ENCODE data around the gene PSMB2.
A peak's percentile ranks its signal among the peaks of the same experiment; 100 is the strongest.

Gene PSMB2

DNA sequence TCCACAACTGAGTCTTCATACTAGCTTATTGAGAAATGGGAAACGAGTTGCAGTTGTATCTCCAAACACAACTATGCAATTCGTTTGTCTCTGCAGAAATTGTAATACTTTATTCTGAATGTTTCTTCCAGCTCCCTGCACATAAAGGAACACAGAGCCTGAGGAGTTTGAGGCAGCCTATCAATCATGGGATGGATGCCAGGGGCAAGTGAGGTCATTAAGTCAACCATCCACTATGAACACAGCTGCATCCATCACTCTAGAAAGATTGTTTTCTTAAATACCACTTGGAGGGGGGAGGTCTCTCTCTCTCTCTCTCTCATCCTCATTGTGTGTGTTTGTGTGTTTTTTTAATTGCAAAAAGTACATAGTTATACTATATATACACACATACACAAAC is 2.9 kb upstream of the PSMB2 start (continued):
- TF ChIP-seq ZFP3 (CRISPR knock-in tag; IDR thresholded peaks at IDR 0.05) (no peak), GLIS3 (CRISPR knock-in tag; IDR thresholded peaks at IDR 0.05) (no peak), ESRRG (CRISPR knock-in tag; IDR thresholded peaks at IDR 0.05) (no peak)

DNA sequence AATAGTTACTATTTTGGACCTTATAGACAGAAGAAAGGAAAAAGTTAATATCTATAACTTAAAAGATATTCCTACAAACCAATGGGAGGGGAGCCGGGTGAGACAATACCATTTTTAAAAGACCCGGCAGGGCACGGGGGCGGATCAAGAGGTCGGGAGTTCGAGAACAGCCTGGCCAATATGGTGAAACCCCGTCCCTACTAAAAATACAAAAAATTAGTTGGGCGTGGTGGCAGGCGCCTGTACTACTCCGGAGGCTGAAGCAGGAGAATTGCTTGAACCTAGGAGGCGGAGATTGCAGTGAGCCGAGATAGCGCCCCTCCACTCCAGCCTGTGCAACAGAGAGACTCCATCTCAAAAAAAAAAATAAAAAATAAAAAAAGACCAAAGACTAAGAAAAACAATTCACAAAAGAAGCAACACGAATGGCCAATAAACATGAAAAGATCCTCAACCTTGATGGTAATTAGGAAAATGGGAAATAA is 1.2 kb upstream of the PSMB2 start:
- no peak for TF ChIP-seq GLIS3 (CRISPR knock-in tag; IDR thresholded peaks at IDR 0.05)
- TF ChIP-seq, protein P1, sequence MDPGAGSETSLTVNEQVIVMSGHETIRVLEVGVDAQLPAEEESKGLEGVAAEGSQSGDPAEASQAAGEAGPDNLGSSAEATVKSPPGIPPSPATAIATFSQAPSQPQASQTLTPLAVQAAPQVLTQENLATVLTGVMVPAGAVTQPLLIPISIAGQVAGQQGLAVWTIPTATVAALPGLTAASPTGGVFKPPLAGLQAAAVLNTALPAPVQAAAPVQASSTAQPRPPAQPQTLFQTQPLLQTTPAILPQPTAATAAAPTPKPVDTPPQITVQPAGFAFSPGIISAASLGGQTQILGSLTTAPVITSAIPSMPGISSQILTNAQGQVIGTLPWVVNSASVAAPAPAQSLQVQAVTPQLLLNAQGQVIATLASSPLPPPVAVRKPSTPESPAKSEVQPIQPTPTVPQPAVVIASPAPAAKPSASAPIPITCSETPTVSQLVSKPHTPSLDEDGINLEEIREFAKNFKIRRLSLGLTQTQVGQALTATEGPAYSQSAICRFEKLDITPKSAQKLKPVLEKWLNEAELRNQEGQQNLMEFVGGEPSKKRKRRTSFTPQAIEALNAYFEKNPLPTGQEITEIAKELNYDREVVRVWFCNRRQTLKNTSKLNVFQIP (CRISPR knock-in tag; IDR thresholded peaks at IDR 0.05; ENCODE audit: borderline replicate concordance, low read depth) = no peak
- TF ChIP-seq TCF4 (CRISPR knock-in tag; IDR thresholded peaks at IDR 0.05; ENCODE audit: borderline replicate concordance) = no peak
- TF ChIP-seq TOX (CRISPR knock-in tag; IDR thresholded peaks at IDR 0.05; ENCODE audit: borderline replicate concordance) = no peak
- TF ChIP-seq, protein P2, sequence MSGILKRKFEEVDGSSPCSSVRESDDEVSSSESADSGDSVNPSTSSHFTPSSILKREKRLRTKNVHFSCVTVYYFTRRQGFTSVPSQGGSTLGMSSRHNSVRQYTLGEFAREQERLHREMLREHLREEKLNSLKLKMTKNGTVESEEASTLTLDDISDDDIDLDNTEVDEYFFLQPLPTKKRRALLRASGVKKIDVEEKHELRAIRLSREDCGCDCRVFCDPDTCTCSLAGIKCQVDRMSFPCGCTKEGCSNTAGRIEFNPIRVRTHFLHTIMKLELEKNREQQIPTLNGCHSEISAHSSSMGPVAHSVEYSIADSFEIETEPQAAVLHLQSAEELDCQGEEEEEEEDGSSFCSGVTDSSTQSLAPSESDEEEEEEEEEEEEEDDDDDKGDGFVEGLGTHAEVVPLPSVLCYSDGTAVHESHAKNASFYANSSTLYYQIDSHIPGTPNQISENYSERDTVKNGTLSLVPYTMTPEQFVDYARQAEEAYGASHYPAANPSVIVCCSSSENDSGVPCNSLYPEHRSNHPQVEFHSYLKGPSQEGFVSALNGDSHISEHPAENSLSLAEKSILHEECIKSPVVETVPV (CRISPR knock-in tag; IDR thresholded peaks at IDR 0.05) = no peak
- TF ChIP-seq RARB (CRISPR knock-in tag; IDR thresholded peaks at IDR 0.05) = no peak
- TF ChIP-seq, protein P3, sequence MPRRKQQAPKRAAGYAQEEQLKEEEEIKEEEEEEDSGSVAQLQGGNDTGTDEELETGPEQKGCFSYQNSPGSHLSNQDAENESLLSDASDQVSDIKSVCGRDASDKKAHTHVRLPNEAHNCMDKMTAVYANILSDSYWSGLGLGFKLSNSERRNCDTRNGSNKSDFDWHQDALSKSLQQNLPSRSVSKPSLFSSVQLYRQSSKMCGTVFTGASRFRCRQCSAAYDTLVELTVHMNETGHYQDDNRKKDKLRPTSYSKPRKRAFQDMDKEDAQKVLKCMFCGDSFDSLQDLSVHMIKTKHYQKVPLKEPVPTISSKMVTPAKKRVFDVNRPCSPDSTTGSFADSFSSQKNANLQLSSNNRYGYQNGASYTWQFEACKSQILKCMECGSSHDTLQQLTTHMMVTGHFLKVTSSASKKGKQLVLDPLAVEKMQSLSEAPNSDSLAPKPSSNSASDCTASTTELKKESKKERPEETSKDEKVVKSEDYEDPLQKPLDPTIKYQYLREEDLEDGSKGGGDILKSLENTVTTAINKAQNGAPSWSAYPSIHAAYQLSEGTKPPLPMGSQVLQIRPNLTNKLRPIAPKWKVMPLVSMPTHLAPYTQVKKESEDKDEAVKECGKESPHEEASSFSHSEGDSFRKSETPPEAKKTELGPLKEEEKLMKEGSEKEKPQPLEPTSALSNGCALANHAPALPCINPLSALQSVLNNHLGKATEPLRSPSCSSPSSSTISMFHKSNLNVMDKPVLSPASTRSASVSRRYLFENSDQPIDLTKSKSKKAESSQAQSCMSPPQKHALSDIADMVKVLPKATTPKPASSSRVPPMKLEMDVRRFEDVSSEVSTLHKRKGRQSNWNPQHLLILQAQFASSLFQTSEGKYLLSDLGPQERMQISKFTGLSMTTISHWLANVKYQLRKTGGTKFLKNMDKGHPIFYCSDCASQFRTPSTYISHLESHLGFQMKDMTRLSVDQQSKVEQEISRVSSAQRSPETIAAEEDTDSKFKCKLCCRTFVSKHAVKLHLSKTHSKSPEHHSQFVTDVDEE (CRISPR knock-in tag; IDR thresholded peaks at IDR 0.05) = no peak
- TF ChIP-seq ZNF565 (CRISPR knock-in tag; conservative IDR thresholded peaks at IDR 0.05; ENCODE audit: low read depth) = no peak
- ATAC-seq = peak; percentile 27

DNA sequence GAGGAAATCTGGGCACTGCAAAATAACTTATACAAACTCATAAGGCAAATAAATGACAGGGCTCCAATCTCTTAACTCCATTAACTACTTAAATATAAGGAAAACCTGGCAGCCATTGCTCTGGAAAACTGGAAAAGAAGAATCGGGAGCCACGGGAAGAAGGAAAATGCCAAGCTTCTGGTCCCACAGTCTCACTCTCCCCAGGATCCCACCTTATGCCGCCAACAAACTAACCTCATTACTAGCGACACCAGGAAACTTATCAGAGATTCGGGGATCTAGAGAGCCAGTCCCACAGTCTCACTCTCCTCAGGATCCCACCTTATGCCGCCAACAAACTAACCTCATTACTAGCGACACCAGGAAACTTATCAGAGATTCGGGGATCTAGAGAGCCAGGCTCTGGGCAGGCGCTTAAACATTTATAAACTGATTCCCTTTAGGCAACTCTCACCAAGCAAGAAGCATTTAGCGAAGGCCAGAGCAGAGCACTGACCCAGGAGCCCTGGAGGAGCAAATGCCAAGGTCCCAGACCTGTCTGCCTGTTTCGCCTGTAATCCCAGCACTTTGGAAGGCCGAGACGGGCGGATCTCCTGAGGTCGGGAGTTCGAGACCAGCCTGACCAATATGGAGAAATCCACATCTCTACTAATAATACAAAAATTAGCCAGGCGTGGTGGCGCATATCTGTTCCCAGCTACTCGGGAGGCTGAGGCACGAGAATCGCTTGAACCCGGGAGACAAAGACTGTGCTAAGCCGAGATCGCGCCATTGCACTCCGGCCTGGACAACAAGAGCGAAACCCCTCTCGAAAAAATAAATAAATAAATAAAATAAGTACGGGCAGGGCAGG is 720 bp downstream of the PSMB2 start:
- ATAC-seq = no peak
- TF ChIP-seq ZC3H10 (CRISPR knock-in tag; IDR thresholded peaks at IDR 0.05) = no peak
- no peak for TF ChIP-seq ZNF70 (CRISPR knock-in tag; IDR thresholded peaks at IDR 0.05)
- TF ChIP-seq, protein P4, sequence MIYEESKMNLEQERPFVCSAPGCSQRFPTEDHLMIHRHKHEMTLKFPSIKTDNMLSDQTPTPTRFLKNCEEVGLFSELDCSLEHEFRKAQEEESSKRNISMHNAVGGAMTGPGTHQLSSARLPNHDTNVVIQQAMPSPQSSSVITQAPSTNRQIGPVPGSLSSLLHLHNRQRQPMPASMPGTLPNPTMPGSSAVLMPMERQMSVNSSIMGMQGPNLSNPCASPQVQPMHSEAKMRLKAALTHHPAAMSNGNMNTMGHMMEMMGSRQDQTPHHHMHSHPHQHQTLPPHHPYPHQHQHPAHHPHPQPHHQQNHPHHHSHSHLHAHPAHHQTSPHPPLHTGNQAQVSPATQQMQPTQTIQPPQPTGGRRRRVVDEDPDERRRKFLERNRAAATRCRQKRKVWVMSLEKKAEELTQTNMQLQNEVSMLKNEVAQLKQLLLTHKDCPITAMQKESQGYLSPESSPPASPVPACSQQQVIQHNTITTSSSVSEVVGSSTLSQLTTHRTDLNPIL (CRISPR knock-in tag; IDR thresholded peaks at IDR 0.05; ENCODE audit: low read depth) = no peak
- TF ChIP-seq ZNF8 (CRISPR knock-in tag; IDR thresholded peaks at IDR 0.05) = no peak

DNA sequence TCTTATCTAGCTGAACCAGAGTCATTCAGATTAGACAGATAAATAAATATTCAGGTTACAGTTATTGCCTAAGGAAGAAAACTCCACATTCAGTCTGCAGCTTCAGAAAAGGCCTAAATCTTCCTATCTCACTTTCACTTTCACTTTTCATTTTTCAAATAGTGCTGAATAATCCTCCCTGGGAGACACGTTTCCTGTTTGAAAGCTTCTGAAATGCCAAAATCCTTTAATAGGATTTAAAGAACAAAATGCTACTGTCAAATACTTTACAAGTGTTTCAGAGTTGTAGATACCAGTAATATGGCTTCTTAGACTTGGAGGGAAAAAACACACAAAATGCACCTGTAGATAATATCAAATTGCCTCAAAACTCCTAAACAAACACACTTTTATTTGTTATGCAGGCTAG is 3.9 kb downstream of the PSMB2 start:
- no peak for ATAC-seq
- TF ChIP-seq ZC3H10 (CRISPR knock-in tag; IDR thresholded peaks at IDR 0.05) (no peak), GLIS3 (CRISPR knock-in tag; IDR thresholded peaks at IDR 0.05) (no peak), ZNF565 (CRISPR knock-in tag; conservative IDR thresholded peaks at IDR 0.05; ENCODE audit: low read depth) (no peak), TOX (CRISPR knock-in tag; IDR thresholded peaks at IDR 0.05; ENCODE audit: borderline replicate concordance) (no peak), BACH2 (CRISPR knock-in tag; IDR thresholded peaks at IDR 0.05; ENCODE audit: borderline replicate concordance) (no peak), ISL1 (CRISPR knock-in tag; IDR thresholded peaks at IDR 0.05) (no peak), PPARA (CRISPR knock-in tag; IDR thresholded peaks at IDR 0.05; ENCODE audit: borderline replicate concordance) (no peak), ARNTL (CRISPR knock-in tag; IDR thresholded peaks at IDR 0.05; ENCODE audit: borderline replicate concordance, low read depth) (no peak), ZFP30 (CRISPR knock-in tag; IDR thresholded peaks at IDR 0.05) (no peak), ESRRG (CRISPR knock-in tag; IDR thresholded peaks at IDR 0.05) (no peak), RARB (CRISPR knock-in tag; IDR thresholded peaks at IDR 0.05) (no peak), ZFP3 (CRISPR knock-in tag; IDR thresholded peaks at IDR 0.05) (no peak), ZNF8 (CRISPR knock-in tag; IDR thresholded peaks at IDR 0.05) (no peak), TCF4 (CRISPR knock-in tag; IDR thresholded peaks at IDR 0.05; ENCODE audit: borderline replicate concordance) (no peak), ZNF70 (CRISPR knock-in tag; IDR thresholded peaks at IDR 0.05) (no peak)
- TF ChIP-seq, protein P5, sequence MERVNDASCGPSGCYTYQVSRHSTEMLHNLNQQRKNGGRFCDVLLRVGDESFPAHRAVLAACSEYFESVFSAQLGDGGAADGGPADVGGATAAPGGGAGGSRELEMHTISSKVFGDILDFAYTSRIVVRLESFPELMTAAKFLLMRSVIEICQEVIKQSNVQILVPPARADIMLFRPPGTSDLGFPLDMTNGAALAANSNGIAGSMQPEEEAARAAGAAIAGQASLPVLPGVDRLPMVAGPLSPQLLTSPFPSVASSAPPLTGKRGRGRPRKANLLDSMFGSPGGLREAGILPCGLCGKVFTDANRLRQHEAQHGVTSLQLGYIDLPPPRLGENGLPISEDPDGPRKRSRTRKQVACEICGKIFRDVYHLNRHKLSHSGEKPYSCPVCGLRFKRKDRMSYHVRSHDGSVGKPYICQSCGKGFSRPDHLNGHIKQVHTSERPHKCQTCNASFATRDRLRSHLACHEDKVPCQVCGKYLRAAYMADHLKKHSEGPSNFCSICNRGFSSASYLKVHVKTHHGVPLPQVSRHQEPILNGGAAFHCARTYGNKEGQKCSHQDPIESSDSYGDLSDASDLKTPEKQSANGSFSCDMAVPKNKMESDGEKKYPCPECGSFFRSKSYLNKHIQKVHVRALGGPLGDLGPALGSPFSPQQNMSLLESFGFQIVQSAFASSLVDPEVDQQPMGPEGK (CRISPR knock-in tag; IDR thresholded peaks at IDR 0.05; ENCODE audit: borderline replicate concordance) = no peak
- TF ChIP-seq, protein P1 (CRISPR knock-in tag; IDR thresholded peaks at IDR 0.05; ENCODE audit: borderline replicate concordance, low read depth) = no peak
- TF ChIP-seq, protein P4 (CRISPR knock-in tag; IDR thresholded peaks at IDR 0.05; ENCODE audit: low read depth) = no peak

All from SK-N-SH treated with all-trans-retinoic acid at 6 μM for 48 hours (cell line).